GM19025 (cell line): Measurements from ENCODE around the gene ARL6IP5.
A peak's percentile ranks its signal among the peaks of the same experiment; 100 is the strongest.

Experiments
- ATAC-seq: cut with Tn5 transposase; IDR thresholded peaks from one replicate; pipeline ENCODE4 v1.9.1; 2021; ENCODE audit warnings: mild to moderate bottlenecking, low read depth, moderate library complexity; ENCODE audit not compliant: unreplicated experiment

Gene ARL6IP5, protein sequence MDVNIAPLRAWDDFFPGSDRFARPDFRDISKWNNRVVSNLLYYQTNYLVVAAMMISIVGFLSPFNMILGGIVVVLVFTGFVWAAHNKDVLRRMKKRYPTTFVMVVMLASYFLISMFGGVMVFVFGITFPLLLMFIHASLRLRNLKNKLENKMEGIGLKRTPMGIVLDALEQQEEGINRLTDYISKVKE

DNA sequence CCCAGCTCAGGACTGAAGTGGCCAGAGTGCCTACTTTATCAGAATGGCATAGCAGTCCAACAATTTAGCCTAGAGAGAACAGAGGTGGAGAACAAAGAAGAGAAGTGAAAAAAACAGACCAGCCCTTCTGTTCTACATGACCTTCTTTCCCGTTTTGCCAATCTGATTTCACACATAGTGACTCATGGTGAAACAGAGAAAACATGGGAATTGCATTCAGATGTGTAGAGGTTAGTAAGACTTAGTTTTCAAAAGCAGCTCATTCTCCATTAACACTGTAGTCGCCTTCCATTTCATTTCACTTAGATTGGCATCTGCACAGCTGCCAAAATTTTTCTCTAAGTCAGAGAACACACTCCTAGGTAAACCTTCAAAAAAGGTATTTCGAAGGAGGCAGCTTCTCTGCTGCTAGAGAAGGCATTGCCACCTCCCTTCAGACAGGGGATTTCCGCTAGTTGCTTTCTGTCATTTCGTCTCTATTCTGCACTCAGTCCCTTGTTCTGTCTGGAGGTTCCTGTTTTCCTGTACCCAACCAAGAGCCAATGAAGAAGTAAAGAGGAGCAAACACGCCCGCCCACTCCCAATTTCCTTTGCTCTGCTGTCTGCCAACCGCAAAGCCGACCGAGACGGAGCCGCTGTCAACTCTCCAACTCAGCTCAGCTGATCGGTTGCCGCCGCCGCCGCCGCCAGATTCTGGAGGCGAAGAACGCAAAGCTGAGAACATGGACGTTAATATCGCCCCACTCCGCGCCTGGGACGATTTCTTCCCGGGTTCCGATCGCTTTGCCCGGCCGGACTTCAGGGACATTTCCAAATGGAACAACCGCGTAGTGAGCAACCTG is at the start of gene ARL6IP5:
Gene ARL6IP5 (plus strand): TSS at position 612 of the 842 bp plus-strand sequence. CDS start 111 bp downstream, at position 723.
- peak; percentile 33 for ATAC-seq

DNA sequence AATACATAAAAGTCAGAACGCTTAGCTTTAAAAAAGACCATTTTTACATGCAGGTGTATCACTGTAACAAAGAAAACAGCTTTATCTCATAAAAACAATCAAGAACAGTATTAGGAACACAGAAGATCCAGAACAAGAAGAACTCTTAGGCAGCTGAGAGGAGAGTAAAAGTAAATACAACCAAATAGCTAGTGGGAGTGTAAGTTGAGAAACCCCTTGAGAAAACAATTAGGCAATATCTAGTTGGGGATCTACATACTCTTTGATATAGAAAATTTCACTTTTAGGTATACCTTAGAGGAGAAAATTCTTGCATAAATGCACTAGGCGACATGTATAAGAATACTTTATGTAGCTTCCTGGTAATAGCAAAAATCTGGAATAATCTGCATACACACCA is 40.1 kb upstream of the ARL6IP5 start:
- ATAC-seq, result no peak

DNA sequence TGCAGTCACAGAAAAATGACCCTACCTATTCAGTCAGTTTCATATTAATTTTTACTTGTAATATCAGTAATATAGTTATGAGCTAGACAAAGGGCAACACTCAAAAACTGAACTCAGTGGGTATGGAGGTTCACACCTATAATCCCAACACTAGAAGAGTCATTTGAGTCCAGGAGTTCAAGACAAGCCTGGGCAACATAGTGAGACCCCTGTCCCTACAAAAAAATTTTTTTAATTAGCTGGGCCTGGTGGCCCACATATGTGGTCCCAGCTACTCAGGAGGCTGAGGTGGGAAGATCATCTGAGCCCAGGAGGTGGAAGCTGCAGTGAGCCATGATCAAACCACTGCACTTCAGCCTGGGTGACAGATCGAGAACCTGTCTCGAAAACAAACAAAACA is 35.7 kb upstream of the ARL6IP5 start:
- ATAC-seq, result no peak

DNA sequence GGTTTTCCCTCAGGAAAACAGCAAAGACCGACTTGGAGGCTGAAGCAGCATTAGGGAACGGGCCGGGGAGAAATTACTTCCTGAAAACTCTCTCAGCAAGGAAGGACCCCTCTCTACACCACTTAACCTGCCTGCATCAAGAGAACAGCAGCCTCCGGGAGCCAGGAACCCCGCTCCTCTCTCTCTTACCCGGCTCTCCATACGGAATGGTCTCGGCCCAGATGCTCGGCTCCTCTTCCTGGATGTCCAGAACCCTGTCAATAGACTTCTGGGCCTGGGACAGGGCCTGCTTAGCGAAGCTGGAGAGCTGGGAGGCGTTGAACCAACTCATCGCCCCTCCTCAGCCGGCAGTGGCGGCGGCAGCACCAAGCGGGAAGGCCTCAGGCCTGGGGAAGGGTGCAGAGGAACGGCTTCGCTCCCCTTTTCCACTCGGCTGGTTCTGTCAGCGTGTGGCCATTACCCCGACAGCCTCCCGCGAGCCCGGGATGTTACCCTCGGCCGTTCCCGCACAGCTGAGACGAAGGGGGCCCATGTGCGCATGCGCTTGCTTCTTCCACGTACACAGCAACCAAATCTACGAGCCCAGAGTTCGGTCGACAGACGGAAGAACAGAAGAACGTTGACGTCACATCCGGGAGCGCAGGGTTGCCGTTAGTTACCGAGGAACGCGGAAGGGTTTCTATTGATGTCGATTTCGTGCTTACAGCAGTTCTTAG is 32.8 kb upstream of the ARL6IP5 start, which contains the start of gene TMF1:
Gene TMF1 (minus strand): TSS at position 578 of the 716 bp plus-strand sequence. CDS start 247 bp downstream, at position 331.
- ATAC-seq, result peak; percentile 95

DNA sequence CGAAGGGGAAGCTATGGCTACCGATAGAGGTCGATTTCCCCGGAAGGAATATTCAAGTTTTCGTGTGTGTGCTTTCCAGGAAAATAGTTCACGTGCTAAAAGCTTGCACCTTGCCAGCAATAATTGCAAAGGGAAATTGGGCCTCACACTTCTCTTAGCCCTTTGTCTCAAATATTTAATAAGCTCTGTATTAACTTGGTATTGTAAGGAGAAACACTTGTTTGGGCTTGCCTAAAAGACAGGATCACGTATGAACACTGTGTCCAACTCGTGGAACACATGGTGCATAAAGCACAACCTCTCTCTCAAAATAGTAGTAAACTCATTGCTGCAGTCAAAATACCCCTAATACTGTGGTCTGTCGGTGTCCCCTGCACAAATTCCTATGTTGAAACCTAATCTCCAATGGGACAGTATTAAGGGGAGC is 32.3 kb upstream of the ARL6IP5 start:
- peak; percentile 2 for ATAC-seq

DNA sequence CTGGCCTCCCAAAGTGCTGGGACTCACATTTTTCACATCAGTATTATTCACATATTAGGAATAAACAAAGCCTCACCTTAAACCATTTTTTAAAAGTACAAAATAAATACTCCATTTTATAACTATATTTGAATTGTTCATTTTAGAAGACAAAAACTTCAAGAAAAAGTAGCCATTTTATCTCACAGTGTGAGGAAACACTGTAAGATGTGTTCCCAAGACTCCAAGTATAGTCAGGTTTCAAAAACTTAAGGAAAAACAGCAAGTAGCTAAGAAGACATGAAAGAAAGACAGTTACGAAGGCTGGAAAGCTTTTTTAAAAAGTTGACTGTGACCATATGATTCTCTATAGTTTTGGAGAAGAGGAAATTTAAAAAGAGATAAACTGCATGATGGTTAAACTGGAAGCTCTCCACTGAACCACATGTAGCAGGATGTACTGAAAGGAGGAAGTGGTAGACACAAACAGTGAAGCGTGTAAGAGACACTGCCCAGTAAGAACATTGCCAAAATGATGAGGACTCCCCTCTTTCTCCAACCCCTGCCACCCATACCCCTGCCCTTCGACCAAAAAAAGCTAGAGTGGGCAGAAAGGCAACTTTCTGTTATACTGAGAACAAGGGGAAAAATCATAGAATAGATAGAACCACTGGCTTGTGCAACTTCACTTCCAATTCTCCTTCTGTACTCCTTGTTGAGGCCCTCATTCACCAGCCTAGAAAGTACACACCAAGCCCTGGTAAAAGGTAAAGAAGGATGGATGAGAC is 26.4 kb upstream of the ARL6IP5 start:
- peak; percentile 84 for ATAC-seq

DNA sequence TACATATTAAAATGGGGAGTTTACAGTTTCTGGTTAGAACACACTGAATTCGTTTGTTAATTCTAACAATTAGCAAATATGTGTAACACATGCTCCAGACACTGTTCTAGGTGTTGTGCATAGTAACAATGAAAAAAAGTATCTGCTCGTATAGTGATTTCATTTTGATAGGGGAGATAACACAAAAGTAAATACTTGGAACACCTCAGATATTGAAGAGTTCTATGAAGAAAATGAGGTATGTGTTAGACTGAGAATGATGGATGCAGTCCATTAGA is 25.9 kb upstream of the ARL6IP5 start:
- ATAC-seq, result no peak

DNA sequence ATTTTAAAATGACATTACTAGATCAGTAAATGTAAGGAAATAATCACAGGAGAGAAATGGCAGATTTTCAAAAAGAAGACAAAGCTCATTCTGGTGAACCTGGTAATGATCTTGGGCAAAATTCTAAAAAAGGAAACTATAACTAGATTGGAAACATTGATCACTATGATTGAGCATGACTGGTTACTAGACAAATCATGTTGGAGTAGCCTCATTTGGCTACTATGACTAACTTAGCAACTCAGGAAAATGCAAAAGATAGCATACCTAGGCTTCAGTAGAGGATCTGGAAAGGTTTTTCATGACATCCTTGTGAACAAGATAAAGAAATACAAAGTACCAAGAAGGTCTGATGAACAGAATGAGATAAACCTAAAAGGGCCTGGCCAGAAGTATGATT is 25.0 kb upstream of the ARL6IP5 start:
- ATAC-seq, result no peak

DNA sequence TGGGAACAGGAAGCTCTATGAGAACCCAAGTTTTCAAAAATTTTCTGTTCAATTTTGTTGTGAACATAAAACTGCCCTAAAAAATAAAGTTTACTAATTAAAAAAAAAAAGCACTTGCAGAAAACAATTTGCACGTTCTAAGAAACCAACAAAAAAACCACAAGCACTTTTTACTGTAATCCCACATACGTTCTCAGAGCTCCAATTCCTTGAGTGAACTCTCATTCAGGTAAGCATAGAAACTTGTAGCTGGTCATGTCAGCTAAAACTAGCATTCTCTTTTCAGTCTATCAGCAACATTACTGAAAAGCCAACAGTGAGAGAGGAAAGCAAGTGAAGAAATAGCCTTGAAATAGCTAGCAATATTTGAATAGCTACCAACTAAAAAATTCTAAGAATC is 21.1 kb upstream of the ARL6IP5 start:
- ATAC-seq, result no peak

DNA sequence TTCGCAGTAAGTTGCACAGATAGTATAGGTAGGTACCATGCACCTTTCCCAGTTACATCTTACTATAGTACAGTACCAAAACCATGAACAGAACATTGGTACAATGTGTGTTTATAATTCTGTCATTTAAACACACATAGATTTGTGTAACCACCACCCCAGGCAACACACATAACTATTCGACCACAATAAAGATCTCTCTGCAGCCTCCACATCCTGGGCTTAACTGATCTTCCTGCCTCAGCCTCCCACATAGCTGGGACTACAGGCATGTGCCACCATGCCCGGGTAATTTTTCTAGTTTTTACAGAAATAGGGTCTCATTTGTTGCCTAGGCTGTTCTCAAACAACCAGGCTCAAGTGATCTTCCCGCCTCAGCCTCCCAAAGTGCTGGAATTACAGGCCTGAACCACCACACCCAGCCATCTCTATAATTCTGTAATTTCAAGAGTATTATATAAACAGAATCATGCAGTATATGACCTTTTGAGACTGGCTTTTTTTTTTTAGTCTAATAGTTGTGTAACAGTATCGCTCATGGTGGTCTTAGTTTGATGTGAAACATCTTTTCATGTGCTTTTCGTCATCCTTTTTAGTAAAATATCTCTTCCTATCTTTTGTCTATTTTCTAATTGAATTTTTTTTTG is 19.3 kb upstream of the ARL6IP5 start:
- ATAC-seq, result no peak

DNA sequence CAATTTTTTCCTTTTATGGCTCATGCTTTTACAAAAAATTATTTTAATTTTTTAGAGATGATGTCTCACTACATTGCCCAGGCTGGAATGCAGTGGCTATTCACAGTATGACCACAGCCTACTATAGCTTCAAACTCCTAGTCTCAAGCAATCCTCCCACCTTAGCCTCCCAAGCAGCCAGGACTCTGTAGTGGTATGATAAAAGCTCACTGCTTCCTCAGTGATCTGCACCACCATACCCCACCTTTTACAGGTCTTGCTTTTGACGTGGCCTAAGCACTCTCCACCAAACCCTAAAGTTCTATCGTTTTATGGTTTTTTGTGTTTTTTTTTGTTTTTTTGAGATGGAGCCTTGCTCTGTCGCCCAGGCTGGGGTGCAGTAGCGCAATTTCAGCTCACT is 18.6 kb upstream of the ARL6IP5 start:
- ATAC-seq, result no peak

DNA sequence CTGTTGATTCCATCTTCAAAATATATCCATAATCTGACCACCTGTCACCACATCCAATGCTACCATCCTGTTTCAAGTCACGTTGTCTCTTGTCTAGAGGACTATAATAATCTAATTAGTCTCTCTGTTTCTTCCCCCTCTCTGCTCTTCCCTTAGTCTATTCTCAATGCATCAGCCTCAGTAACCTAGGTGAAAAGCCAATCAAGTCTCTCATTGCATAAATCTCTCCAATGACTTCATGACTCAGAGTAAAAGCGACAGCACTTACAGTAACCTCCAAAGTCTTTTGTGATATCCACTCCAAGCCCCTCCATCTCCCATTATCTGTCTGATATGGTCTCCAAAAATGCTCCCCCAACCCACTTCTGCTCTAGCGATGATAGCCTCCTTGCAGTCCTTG is 11.8 kb upstream of the ARL6IP5 start:
- no peak for ATAC-seq

DNA sequence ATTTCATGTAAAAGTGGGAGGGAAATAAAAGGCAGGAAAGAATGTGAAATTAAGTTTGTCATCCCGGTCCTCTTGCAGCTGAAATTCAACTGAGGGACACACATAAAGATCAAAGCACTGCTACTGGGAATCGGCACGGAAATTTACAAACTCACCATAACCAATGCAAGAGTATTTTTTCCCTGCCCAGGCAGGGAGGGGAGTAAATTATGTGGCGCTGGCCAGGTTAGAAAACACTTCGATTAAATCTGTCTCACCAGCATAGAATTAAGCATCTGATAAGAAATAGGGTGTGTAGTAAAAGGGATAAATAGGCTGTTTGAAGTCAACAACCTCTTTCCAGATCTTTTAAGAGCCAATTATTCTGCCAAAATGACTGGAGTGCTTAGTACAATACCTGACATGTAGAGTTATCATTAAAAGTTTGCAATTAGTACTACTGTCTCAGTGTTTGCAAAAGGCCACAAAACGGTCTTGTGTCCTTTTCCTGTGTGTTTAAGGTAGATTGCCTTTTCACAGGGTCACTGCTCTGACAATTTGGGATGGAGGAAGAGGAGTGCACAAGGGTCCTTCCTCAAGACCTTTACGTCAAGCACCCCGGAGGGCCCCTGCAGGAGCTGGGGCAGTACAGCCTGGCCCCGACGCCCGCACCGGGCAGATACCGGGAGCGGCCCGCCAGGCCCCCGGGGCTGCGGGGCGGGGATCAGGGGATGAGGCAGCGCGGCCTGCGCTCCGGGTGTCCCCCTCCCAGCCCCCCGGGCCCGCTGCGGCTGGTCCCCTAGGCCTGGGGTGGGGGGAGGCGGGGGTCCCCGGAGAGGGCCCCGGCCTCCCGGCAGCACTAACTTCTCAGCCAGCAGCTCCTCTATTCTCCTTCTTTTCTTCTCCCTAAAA is 5.2 kb upstream of the ARL6IP5 start:
- ATAC-seq, result peak; percentile 10

DNA sequence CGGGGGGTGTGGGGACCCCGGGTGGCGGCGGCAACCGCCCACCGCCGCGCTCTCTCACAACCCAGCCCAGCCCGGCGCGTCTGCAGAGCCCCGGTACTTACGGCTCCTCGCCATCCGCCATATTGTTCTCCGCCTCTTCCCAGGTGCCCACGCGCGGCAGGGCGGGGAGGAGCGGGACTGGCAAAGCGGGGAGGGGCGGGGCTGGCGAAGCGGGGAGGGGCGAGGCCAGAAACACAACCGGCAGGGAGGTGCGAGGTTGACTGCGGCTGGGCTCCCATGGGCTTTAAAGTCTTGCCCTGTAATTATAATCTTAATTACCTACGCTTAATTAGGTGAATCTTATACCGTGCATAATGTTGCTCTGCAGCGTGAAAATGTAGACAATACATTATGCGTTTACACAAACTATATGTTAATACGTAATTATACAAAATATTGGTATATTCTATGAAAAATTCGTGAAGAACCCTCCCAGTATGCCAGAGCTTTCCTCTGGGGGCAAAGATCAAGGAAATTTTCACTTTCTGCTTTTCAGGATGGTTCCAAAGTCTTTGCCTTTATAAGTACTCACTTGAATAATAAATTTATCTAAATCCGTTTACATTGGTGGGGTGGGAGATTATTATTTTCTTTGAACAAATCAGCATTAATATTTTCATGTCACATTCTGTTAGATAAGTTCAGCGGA is 4.4 kb upstream of the ARL6IP5 start, which contains the start of gene UBA3:
Gene UBA3 (minus strand): TSS at position 133 of the 688 bp plus-strand sequence. CDS start 12 bp downstream, at position 121.
- peak; percentile 42 for ATAC-seq

DNA sequence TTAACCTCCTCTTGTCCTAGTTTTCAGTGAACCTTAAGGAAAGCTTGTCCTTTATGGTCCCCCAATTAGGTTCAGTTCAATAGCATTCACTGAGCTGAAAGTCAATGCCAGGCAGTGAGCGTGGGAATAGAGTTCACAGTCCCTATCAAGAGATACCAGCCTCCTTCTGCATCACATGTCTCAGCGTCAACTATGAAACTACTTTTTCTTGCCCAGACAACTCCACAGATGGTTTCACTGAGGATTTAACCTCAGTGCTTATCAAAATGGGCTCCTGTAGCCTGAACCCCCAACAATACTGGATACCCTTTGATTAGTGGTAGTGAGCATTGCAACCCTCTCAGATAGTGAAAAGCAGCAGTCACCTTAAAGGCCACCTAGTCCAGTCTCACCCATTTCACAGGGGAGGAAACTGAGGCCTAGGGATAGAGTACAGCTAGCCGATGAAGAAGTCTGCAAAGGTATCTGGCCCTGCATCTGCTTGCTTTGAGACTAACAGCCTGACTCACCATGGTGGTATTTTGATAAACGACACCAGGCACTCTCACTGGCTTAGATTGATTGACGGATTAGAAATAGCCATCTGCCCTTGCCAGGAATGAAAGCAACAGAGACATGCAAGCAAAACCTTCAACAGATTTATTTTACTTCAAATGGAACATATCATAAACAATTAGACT is 3.0 kb upstream of the ARL6IP5 start:
- no peak for ATAC-seq

DNA sequence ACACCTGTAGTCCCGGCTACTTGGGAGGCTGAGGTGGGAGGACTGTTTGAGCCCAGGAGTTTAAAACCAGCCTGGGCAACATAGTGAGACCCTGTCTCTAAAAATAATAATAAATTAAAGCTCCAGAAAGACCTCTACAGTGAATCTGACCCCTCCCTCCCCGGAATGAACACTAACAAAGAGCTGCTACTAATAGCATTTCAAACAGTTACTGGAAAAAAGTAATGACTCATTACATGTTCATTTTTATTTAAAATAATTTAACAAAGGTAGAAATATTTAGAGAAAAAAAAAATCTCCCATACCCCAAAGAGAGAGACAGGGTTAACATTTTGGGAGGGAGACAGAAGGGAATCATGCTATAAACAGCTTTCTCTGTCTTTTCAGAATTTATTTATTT is 2.4 kb upstream of the ARL6IP5 start:
- no peak for ATAC-seq

DNA sequence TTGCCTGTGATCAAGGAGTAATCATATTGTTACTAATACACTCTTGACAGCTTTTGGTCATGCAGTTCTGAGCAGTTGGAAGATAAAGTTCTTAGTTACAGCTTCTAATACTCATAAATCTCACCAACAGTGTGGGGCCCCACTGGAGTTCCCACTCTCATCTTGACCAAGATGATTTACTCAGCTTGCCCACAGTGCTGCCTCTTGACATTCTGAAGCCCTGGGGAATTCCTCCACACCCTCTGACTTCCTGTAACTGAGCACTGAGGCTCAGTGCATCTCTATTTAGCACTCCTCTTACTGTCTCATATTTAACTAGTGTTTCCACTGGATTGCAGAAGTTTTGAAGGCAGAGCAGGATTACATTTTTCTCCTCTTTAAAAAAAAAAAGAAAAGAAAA is 1.9 kb upstream of the ARL6IP5 start:
- peak; percentile 50 for ATAC-seq
